Dendritic cell treated with granulocyte-macrophage colony-stimulating factor and Interleukin-4, amounts not matched to agents 40 ng/mL and 50 ng/mL, for 4 days (primary cell): ENCODE results near the gene DNAH8.
"Not testable (repeated sequence)": the region's sequence is repeated elsewhere in the genome, so short reads cannot be mapped to it uniquely, and the experiment has no call there.

Source experiments
- H3K27ac Mint-ChIP-seq: one replicate; pipeline ENCODE4 v1.8.0; 2022; ENCODE audit warnings: mild to moderate bottlenecking, mixed read lengths
- H3K27me3 Mint-ChIP-seq: one replicate; pipeline ENCODE4 v1.8.0; 2022; ENCODE audit warnings: mild to moderate bottlenecking, mixed read lengths
- H3K36me3 Mint-ChIP-seq: one replicate; pipeline ENCODE4 v1.8.0; 2022; ENCODE audit warnings: low read depth, mixed read lengths
- H3K4me1 Mint-ChIP-seq: one replicate; pipeline ENCODE4 v1.8.0; 2022; ENCODE audit warnings: low read depth, mixed read lengths
- H3K4me3 Mint-ChIP-seq: one replicate; pipeline ENCODE4 v1.8.0; 2022; ENCODE audit warnings: mild to moderate bottlenecking, moderate library complexity, mixed read lengths
- H3K9me3 Mint-ChIP-seq: one replicate; pipeline ENCODE4 v1.8.0; 2022; ENCODE audit warnings: mixed read lengths
- intact Hi-C: fragments of 100-400 bp; cut with micrococcal nuclease; formaldehyde crosslinking; loops from one replicate; pipeline ENCODE4 v1.15.0; 2022

Gene DNAH8

GRCh38 chr6:38912378-38912777 lies 197.3 kb downstream of the DNAH8 start:
- no peaks in the 10 kb centered on the region for H3K27me3 Mint-ChIP-seq
- intact Hi-C loops = no loop called here
- H3K27ac Mint-ChIP-seq = no peak overlapping the region
- H3K36me3 Mint-ChIP-seq = no peaks in the 10 kb centered on the region
- H3K4me3 Mint-ChIP-seq = no peak overlapping the region
- no peaks in the 10 kb centered on the region for H3K9me3 Mint-ChIP-seq
- no peaks in the 10 kb centered on the region for H3K4me1 Mint-ChIP-seq

- Mint-ChIP-seq H3K27me3 (no peaks in the 10 kb centered on the region), H3K9me3 (no peaks in the 10 kb centered on the region), H3K27ac (no peak overlapping the region), H3K36me3 (no peaks in the 10 kb centered on the region), H3K4me3 (no peak overlapping the region), H3K4me1 (no peaks in the 10 kb centered on the region)
- intact Hi-C loops = no loop called here
Measured at GRCh38 chr6:38915205-38915925, 200.3 kb downstream of the DNAH8 start.

- H3K36me3 Mint-ChIP-seq, H3K4me1 Mint-ChIP-seq, H3K27me3 Mint-ChIP-seq, intact Hi-C loops, H3K27ac Mint-ChIP-seq, H3K4me3 Mint-ChIP-seq, H3K9me3 Mint-ChIP-seq: not testable (repeated sequence)
Measured at GRCh38 chr6:38921540-38921939, 206.4 kb downstream of the DNAH8 start.

GRCh38 chr6:38924791-38925509 lies 209.8 kb downstream of the DNAH8 start:
- peaks cover 5% of the 10 kb centered on the region for H3K27me3 Mint-ChIP-seq
- H3K36me3 Mint-ChIP-seq = no peaks in the 10 kb centered on the region
- no peak overlapping the region for H3K4me3 Mint-ChIP-seq
- H3K4me1 Mint-ChIP-seq = no peaks in the 10 kb centered on the region
- no peak overlapping the region for H3K27ac Mint-ChIP-seq
- H3K9me3 Mint-ChIP-seq = no peaks in the 10 kb centered on the region
- intact Hi-C loops = no loop called here

GRCh38 chr6:38929560-38929959 lies 214.4 kb downstream of the DNAH8 start:
- H3K4me3 Mint-ChIP-seq = no peak overlapping the region
- peaks cover 5% of the 10 kb centered on the region for H3K27me3 Mint-ChIP-seq
- no peaks in the 10 kb centered on the region for H3K4me1 Mint-ChIP-seq
- no peaks in the 10 kb centered on the region for H3K9me3 Mint-ChIP-seq
- intact Hi-C loops = no loop called here
- no peaks in the 10 kb centered on the region for H3K36me3 Mint-ChIP-seq
- H3K27ac Mint-ChIP-seq = no peak overlapping the region

- Mint-ChIP-seq H3K4me1 (no peaks in the 10 kb centered on the region), H3K36me3 (no peaks in the 10 kb centered on the region), H3K27me3 (peaks cover 5% of the 10 kb centered on the region), H3K4me3 (no peak overlapping the region), H3K9me3 (no peaks in the 10 kb centered on the region), H3K27ac (no peak overlapping the region)
- intact Hi-C loops = loop anchor here (2.0 kb wide), 1 partner anchor 61 kb away; no protein-coding TSS in a partner anchor
Measured at GRCh38 chr6:38933426-38933825, 218.3 kb downstream of the DNAH8 start.

GRCh38 chr6:38935051-38935450 lies 219.9 kb downstream of the DNAH8 start:
- intact Hi-C loops = no loop called here
- Mint-ChIP-seq H3K4me1 (no peaks in the 10 kb centered on the region), H3K27ac (no peak overlapping the region), H3K4me3 (no peak overlapping the region), H3K36me3 (no peaks in the 10 kb centered on the region), H3K9me3 (no peaks in the 10 kb centered on the region), H3K27me3 (peaks cover 3% of the 10 kb centered on the region)

GRCh38 chr6:38937839-38938613 lies 222.9 kb downstream of the DNAH8 start:
- H3K36me3 Mint-ChIP-seq = no peaks in the 10 kb centered on the region
- no peak overlapping the region for H3K4me3 Mint-ChIP-seq
- intact Hi-C loops = no loop called here
- no peak overlapping the region for H3K27ac Mint-ChIP-seq
- H3K27me3 Mint-ChIP-seq = no peaks in the 10 kb centered on the region
- no peaks in the 10 kb centered on the region for H3K4me1 Mint-ChIP-seq
- no peaks in the 10 kb centered on the region for H3K9me3 Mint-ChIP-seq

- H3K4me3 Mint-ChIP-seq = no peak overlapping the region
- H3K27me3 Mint-ChIP-seq = peaks cover under 1% of the 10 kb centered on the region
Measured at GRCh38 chr6:38938741-38939140, 223.6 kb downstream of the DNAH8 start.

GRCh38 chr6:38942442-38942841 lies 227.3 kb downstream of the DNAH8 start:
- Mint-ChIP-seq H3K4me3 (no peak overlapping the region), H3K36me3 (no peaks in the 10 kb centered on the region), H3K9me3 (no peaks in the 10 kb centered on the region), H3K27ac (no peak overlapping the region), H3K27me3 (peaks cover 3% of the 10 kb centered on the region), H3K4me1 (no peaks in the 10 kb centered on the region)
- intact Hi-C loops = no loop called here

More at GRCh38 chr6:38938741-38939140, 223.6 kb downstream of the DNAH8 start:
- Mint-ChIP-seq H3K27ac (no peak overlapping the region), H3K4me1 (no peaks in the 10 kb centered on the region), H3K36me3 (no peaks in the 10 kb centered on the region), H3K9me3 (no peaks in the 10 kb centered on the region)
- intact Hi-C loops = no loop called here

- Mint-ChIP-seq H3K4me3 (no peak overlapping the region), H3K27me3 (peaks cover 3% of the 10 kb centered on the region), H3K36me3 (no peaks in the 10 kb centered on the region), H3K27ac (no peak overlapping the region), H3K4me1 (no peaks in the 10 kb centered on the region), H3K9me3 (no peaks in the 10 kb centered on the region)
- intact Hi-C loops = no loop called here
Measured at GRCh38 chr6:38942965-38943364, 227.9 kb downstream of the DNAH8 start.

- Mint-ChIP-seq H3K36me3 (no peaks in the 10 kb centered on the region), H3K27me3 (peaks cover 3% of the 10 kb centered on the region), H3K27ac (no peak overlapping the region), H3K4me1 (no peaks in the 10 kb centered on the region), H3K4me3 (no peak overlapping the region), H3K9me3 (no peaks in the 10 kb centered on the region)
- intact Hi-C loops = no loop called here
Measured at GRCh38 chr6:38943964-38944363, 228.9 kb downstream of the DNAH8 start.

- Mint-ChIP-seq H3K27ac (no peak overlapping the region), H3K36me3 (no peaks in the 10 kb centered on the region), H3K27me3 (peaks cover 3% of the 10 kb centered on the region), H3K9me3 (no peaks in the 10 kb centered on the region), H3K4me3 (no peak overlapping the region), H3K4me1 (no peaks in the 10 kb centered on the region)
- intact Hi-C loops = no loop called here
Measured at GRCh38 chr6:38944655-38945279, 229.7 kb downstream of the DNAH8 start.

- no peak overlapping the region for H3K27ac Mint-ChIP-seq
Measured at GRCh38 chr6:38955861-38956260, 240.8 kb downstream of the DNAH8 start.

More at GRCh38 chr6:38955861-38956260, 240.8 kb downstream of the DNAH8 start:
- Mint-ChIP-seq H3K9me3 (peaks cover 9% of the 10 kb centered on the region), H3K4me1 (no peaks in the 10 kb centered on the region), H3K36me3 (no peaks in the 10 kb centered on the region), H3K27me3 (peaks cover 8% of the 10 kb centered on the region), H3K4me3 (no peak overlapping the region)
- intact Hi-C loops = no loop called here
